ENCODE results near the gene HES7. TPM values are rescaled to one million over a fixed set of nuclear protein-coding genes. Genes with fewer than 3 reads are reported as not detected.

HES7 gene
- total RNA-seq, 1 donor from 2014 or later, result not detected

GRCh38 chr17:8151120-8151640, 27.3 kb upstream of the HES7 start:
- peak overlapping the region; percentile 82 for H3K4me3 Mint-ChIP-seq (ENCODE audit: low read depth)

DNA sequence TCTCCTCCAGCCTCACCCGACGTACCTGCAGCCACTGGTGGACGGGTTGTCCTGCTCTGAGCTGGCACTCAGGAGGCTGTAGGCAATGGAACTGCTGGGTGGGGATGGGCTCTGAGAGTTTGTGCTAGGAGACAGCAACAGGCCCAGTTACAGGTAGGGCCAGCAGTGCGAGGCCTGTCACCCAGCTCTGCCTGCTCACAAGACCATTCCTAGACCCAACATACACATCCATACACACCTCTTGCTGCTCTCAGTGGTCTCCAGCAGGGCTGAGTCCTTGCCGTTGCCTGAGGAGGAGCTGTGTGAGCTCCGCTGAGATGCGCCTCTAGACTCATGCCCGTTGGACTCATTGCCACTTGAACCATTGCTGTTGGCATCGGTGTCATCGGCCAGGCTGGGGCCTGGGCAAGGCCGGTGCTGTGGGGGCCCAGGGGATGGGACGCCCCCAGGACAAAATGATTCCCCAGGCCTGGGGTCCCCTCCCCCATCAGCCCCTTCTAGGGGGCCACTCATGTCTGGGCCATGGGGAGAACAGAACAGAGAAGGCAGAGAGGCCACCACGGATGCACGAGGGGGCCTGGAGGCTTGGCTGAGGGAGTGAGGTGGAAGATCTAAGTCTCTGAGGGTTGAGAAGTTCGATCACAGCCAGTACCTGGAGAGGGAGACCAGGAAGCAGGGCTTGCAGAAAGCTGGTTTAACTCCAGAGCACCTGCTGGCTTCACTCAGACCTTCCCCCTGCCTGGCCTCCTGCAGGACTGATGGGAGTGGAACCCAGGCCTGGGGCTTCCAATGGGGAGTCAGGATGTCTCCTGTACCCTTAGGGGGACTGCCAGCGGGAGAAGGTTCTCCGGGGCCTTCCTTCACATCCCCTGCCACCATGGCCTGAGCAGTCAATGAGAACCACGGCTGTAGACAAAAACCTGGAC, 26.6 kb upstream of the HES7 start:
- Mint-ChIP-seq H3K27ac (no peak overlapping the region), H3K27me3 (no peaks in the 10 kb centered on the region), H3K4me1 (ENCODE audit: low read depth) (peaks cover 16% of the 10 kb centered on the region), H3K9me3 (ENCODE audit: low read depth) (no peaks in the 10 kb centered on the region), H3K4me3 (ENCODE audit: low read depth) (peak overlapping the region; percentile 82), H3K36me3 (ENCODE audit: insufficient read depth) (peaks cover 12% of the 10 kb centered on the region)
- DNase-seq (ENCODE audit: low spot score, unreplicated experiment), result no peak
- TF ChIP-seq CTCF (IDR thresholded peaks at IDR 0.05; ENCODE audit: unreplicated experiment), result no peak

More at GRCh38 chr17:8151120-8151640, 27.3 kb upstream of the HES7 start:
- Mint-ChIP-seq H3K27ac (peak overlapping the region; percentile 97), H3K27me3 (no peaks in the 10 kb centered on the region), H3K9me3 (ENCODE audit: low read depth) (no peaks in the 10 kb centered on the region), H3K36me3 (ENCODE audit: insufficient read depth) (peaks cover 9% of the 10 kb centered on the region), H3K4me1 (ENCODE audit: low read depth) (peaks cover 16% of the 10 kb centered on the region)
- DNase-seq (ENCODE audit: low spot score, unreplicated experiment), result peak; percentile 47
- no peak for TF ChIP-seq CTCF (IDR thresholded peaks at IDR 0.05; ENCODE audit: unreplicated experiment)

DNA sequence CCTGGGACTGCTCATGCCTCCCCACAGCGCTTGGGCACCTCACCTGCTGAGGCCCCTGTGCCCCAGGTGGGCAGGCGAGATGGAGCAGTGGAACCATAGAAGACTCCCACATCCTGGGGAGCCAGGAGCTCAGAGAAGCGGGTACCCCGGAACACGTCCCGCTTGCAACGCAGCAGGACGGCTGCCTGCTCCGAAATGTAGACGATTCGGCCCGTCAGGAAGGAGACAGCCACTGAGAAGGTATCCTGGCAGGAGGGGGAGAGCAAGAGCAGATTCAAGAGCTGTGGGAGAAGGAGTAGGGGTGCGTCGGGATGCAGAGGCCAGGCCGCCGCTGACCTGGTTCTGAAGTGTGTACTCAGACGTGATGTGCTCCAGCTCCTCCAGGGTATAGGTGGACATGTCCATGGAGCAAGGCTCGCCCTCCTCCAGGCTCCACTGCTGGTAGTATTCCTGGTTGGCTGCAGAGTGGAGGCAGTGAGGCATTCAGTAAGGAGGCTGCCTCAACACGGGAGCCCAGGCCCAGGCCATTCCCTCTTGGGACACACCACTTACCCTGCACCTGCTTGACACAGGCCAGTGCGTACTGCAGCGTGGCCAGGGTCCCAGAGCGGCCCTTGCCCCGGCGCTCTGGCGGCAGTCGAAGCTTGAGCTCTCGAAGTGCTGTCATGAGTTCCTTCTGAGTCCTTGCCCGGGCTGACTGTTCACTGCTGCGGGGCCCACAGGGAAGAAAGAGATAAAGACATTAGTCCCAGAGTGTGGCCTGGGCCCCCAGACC, 25.7 kb upstream of the HES7 start:
- TF ChIP-seq CTCF (IDR thresholded peaks at IDR 0.05; ENCODE audit: unreplicated experiment), result no peak
- Mint-ChIP-seq H3K27ac (no peak overlapping the region), H3K4me1 (ENCODE audit: low read depth) (peaks cover 13% of the 10 kb centered on the region), H3K27me3 (no peaks in the 10 kb centered on the region), H3K4me3 (ENCODE audit: low read depth) (no peak overlapping the region), H3K9me3 (ENCODE audit: low read depth) (no peaks in the 10 kb centered on the region), H3K36me3 (ENCODE audit: insufficient read depth) (peaks cover 12% of the 10 kb centered on the region)
- no peak for DNase-seq (ENCODE audit: low spot score, unreplicated experiment)

- peaks cover 8% of the 10 kb centered on the region for H3K4me1 Mint-ChIP-seq (ENCODE audit: low read depth)
- no peaks in the 10 kb centered on the region for H3K9me3 Mint-ChIP-seq (ENCODE audit: low read depth)
- no peak overlapping the region for H3K4me3 Mint-ChIP-seq (ENCODE audit: low read depth)
- no peak for TF ChIP-seq CTCF (IDR thresholded peaks at IDR 0.05; ENCODE audit: unreplicated experiment)
- no peaks in the 10 kb centered on the region for H3K27me3 Mint-ChIP-seq
- DNase-seq (ENCODE audit: low spot score, unreplicated experiment), result no peak
- H3K27ac Mint-ChIP-seq, result no peak overlapping the region
- H3K36me3 Mint-ChIP-seq (ENCODE audit: insufficient read depth), result peaks cover 16% of the 10 kb centered on the region
Measured at GRCh38 chr17:8148560-8148959, 24.7 kb upstream of the HES7 start.

DNA sequence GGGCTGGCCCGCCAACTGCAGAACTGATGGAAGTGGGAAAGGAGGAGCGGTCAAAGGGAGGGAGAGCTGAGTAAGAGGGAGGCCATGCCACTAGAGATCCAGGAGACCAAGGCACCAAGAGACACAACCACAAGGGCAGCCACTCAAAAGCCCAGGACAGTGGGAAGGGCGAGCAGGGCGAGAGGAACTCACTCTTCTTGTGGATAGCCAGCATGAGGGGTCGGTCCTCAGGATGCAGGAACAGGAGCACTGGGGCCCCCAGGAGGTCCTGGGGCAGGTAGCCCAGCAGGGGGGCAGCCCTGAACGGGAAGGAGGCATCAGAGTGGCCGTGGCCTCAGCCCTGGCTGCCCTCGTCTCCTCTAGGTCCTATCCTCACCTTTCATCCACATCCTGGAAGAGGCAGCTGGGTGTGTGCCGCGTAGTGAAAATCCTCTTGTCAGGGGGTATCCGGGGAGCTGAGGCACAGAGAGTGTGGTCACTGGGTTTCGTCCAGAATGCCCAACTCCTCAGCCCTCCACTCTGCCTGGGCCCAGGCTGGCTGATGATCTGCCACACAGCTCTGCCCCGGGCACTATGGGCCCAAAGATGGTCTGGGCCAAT, 24.0 kb upstream of the HES7 start:
- TF ChIP-seq CTCF (IDR thresholded peaks at IDR 0.05; ENCODE audit: unreplicated experiment), result no peak
- Mint-ChIP-seq H3K36me3 (ENCODE audit: insufficient read depth) (peaks cover 16% of the 10 kb centered on the region), H3K4me3 (ENCODE audit: low read depth) (no peak overlapping the region), H3K4me1 (ENCODE audit: low read depth) (peaks cover 2% of the 10 kb centered on the region), H3K27ac (no peak overlapping the region), H3K9me3 (ENCODE audit: low read depth) (no peaks in the 10 kb centered on the region), H3K27me3 (no peaks in the 10 kb centered on the region)
- DNase-seq (ENCODE audit: low spot score, unreplicated experiment), result no peak

Data from progenitor cell of endocrine pancreas (in vitro differentiated cells).